ENCODE measurements around the gene RBBP4.

DNA sequence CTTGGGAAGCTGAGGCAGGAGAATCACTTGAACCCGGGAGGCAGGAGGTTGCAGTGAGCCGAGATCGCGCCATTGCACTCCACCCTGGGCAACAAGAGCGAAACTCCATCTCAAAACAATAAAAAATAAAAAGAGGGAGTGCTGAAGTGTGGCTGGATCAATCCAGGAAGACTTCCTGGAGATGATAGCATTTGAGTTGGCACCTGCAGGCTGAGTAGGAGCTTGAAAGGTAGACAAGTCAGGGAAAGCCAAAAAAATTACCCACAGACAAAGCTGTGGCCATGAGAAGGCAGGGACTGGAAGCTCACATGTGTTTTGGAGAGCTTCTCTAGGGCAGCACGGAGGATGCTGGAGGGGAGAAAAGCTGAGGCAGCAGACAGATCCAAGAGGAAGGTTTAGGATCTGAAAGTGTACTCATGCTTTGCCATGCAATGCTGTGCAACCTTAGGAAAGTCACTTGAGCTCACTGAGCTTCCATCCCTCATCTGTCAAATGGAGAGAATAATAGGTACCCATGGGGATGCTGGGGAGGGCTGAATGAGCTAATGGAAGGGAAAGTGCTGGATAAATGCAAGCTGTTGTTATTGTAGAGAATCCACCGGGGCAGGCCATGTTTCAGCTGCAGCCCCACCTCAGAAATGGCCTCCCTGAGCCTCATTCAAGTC is 77.5 kb downstream of the RBBP4 start:
- TF ChIP-seq CTCF (conservative IDR thresholded peaks at IDR 0.05; ENCODE audit: low read length): no peak
- TF ChIP-seq EZH2phosphoT487 (IDR thresholded peaks at IDR 0.05; ENCODE audit: borderline replicate concordance): no peak

Measured in Loucy (cell line).